HG03039 (cell line): ENCODE measurements around the gene PRDM16.

Experiments
- ATAC-seq: cut with Tn5 transposase; IDR thresholded peaks from one replicate; pipeline ENCODE4 v1.9.1; 2021; ENCODE audit warnings: mild to moderate bottlenecking, moderate library complexity; ENCODE audit not compliant: unreplicated experiment

PRDM16 gene

DNA sequence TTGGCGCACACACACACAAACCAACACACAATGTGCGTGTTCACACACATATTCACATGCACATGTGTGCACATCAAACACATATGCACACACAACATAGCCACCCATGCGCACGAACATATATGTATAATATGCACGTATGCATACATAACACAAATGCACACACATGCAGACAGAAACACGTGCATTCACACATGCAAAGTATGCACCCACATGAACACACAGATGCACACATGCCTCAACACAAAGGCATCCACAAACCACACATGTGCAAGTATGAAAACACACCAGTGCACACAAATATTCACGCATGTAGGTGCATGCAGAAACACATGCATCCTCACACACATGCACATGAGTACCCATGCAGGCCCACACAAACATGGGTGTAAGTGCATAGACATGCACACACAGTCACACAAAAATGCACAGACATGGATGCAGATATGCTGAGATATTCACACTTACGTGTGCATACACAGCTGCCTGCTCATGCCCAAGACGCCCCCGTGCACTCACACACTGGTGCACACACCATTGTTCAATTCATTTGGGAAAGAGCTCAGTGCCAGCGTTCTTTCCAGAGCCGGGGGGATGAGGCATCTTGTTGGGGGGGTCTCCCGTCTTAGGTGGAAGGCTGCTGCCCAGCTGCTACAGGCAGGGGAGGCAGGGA lies 332.7 kb downstream of the PRDM16 start:
- ATAC-seq: no peak

DNA sequence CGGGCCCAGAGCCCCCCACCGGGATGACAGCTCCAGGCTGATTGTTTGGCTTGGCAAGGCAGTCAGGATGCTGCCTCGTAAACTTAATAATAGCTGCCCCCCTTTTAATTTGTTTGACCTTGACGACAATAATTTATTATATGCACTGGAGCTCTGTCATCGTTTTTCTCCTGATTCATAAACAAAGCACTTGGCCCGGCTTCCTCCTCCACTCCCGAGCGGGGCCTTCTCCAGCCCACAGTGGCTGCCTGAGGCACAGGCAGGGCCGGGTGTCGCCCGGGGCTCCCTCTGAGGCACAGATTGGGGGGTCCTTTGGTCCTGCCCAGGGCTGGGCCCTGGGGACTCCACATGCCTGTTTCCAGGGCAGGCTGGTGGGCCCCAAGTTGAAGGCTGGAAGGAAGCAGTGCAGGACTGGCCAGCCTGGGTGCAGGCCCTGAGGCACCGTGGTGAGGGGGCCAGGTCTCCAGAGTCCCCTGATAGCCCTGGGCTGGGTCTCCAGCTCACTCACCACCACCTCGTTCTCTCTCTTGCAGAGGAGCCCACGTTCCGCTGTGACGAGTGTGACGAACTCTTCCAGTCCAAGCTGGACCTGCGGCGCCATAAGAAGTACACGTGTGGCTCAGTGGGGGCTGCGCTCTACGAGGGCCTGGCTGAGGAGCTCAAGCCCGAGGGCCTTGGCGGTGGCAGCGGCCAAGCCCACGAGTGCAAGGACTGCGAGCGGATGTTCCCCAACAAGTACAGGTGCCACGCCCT lies 333.4 kb downstream of the PRDM16 start:
- ATAC-seq: no peak

DNA sequence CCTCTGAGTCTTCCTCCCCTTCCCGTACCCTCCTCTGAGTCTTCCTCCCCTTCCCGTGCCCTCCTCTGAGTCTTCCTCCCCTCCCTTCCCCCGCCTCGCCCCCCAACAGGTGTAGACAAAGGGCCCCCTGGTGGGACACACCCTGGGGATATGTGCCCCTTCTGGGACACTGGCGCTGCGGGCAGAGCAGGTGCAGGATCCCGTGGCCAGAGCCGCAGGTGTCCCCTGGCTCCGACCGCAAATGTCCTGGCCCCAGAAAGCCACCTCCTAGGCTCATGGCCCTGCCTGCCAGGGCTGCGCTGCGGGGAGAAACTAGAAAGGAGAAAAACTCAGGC lies 334.0 kb downstream of the PRDM16 start:
- no peak for ATAC-seq

DNA sequence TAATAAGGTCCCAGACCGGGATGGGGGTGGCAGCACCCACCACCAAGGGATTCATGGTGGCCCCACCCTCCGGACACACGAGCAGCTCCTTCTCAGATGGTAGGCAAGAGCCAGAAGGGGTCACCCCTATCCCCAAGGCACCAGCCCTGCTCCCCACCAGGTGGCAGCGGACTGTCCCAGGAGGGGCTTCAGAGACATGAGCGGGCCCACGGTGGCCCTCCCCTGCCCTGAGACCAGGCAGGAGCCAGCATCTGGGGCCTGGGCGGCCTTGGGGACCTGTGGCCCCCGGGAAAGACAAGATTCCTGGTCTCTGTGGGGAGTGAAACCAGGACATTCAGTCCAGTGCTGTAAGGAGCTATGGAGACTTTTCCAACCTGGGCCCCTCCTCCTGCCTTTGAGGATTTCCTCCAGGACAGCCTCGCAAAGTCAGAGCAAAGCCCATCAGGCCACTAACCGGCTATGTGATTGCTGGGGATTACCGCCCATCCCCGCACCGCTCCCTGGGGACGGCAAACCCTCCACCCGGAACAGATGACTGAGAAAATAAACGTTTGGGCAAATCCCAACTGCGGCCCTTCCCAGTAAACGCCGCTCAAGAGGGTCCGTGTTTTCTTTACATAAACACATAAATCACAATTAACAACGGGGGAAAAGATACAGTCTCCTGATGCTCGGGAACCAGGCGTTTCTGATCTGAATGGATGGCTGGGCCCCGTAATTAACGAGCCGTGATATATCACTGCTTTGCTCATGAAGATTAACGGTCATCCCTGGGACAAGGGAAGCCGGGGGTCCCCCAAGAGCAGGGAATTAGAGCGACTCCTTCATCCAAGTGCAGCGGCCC lies 334.6 kb downstream of the PRDM16 start:
- ATAC-seq: no peak

DNA sequence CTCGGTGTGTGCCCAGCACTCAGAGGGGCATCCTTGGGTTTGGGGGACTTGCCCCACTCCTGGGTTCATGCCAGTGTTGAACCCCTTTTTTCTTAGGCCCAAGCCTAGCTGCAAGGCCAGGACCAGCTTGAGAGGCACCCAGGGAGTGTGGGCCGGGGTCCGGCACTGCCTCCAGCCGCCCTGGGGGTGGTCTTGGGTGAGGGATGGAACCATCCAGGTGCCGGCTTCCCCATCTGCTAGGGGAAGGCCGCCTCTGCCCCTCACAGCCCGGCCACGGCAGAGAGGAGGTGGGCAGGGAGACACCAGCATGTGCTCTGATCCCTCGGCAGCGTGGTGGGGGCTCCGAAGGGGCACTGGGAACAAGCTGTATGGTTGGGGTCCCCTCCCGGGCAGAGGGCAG lies 335.3 kb downstream of the PRDM16 start:
- no peak for ATAC-seq

DNA sequence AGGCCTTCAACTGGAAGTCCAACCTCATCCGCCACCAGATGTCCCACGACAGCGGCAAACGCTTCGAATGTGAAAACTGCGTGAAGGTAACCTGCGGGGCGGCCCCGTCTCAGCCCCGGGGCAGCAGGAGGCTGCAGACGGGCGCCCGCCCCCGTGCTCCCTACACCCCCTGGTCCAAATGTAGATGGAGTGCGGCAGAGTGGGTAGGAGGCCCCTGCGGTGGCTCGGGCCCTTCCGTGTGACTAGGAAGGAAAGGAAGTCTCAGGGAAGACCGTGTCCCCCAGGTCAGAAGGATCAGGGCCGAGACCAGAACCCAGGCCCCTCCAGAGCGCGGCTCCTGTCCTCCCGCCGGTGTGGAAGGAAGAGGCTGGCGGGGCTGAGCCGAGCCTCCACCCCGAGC lies 335.8 kb downstream of the PRDM16 start:
- no peak for ATAC-seq

DNA sequence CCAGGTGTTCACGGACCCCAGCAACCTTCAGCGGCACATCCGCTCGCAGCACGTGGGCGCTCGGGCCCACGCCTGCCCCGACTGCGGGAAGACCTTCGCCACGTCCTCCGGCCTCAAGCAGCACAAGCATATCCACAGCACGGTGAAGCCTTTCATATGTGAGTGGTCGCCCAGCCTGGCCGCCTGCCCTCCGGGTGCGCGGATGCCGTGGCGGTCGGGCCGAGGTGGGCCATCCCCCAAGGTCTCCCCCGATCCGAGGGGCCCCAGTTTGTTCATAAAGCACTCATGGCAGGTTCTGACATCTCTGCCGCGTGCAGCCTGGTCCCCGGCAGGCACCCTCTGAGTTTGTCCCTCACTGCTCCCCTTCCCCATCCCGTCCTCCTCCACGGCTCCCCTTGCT lies 336.5 kb downstream of the PRDM16 start:
- no peak for ATAC-seq

DNA sequence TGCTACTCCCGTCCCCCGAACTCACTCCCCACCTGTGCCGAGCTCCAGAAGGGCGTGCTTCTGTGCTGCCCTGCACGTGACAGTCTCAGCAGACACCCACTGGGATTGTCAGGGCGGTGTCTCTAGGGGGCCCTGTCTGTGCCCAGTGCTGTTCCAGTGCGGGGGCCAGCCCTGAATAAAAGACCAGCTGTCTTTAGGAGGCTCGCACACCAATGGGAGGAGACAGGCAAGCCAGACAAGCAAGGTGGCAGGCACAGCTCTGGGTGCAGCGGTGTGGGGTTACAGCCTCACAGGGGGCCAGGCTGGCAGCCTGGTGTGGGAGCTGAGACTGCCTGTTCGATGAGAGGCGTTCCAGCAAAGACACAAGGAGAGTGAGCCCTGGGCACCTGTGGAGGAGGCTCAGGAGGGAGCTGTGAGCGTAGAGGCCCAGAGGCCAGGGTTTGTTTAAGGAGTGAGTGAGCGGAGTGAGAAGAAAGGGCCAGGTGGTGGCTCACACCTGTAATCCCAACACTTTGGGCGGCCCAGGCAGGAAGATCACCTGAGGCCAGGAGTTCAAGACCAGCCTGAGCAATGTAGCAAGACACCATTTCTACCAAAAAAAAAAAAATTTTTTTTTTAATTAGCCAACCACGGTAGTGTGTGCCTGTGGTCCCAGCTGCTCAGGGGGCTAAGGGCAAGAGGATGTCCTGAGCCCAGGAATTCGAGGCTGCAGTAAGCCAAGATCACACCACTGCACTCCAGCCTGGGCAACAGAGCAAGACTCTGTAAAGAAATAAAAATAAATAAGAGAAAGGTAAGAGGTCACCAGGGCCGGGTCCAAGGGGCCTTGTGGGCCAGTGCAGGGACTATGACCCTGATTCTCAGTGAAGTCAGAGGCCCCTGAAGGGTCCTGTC lies 337.2 kb downstream of the PRDM16 start:
- no peak for ATAC-seq

DNA sequence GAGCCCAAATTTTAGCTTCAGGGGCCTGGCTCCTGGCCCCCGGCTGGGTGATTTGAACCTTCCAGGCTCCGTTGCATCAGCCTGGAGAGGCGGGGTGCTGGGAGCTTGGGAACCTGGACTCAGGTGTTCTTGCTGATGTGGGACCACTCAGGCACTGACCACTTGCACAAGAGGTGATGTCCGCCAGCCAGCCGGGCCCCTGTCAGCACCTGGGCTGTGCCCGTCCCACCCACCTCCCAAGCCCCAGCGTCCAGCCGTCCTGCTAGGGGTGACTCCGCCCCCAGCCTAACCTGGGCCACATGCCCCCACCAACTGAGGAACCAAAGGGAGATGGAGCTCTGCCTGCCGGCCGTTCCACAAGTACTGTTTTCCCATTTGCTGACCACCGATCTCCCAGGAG lies 338.0 kb downstream of the PRDM16 start:
- no peak for ATAC-seq

DNA sequence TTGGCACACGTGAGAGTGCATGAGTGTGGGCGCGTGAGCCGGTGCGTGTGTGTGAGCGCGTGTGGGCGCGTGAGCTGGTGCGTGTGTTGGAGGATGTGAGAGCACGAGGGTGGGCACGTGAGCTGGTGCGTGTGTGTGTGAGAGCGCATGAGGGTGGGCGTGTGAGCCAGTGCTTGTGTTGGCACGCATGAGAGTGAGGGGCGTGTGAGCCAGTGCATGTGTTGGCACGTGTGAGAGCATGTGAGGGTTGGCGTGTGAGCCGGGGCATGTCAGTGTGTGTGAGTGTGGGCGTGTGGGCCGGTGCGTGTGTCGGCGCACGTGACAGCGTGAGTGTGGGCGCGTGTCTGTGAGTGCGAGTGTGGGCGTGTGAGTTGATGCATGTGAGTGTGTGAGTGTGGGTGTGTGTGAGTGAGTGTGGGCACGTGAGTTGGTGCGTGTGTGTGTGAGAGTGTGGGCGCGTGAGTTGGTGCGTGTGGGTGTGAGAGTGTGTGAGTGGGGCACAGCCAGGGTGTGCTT lies 339.8 kb downstream of the PRDM16 start:
- no peak for ATAC-seq

DNA sequence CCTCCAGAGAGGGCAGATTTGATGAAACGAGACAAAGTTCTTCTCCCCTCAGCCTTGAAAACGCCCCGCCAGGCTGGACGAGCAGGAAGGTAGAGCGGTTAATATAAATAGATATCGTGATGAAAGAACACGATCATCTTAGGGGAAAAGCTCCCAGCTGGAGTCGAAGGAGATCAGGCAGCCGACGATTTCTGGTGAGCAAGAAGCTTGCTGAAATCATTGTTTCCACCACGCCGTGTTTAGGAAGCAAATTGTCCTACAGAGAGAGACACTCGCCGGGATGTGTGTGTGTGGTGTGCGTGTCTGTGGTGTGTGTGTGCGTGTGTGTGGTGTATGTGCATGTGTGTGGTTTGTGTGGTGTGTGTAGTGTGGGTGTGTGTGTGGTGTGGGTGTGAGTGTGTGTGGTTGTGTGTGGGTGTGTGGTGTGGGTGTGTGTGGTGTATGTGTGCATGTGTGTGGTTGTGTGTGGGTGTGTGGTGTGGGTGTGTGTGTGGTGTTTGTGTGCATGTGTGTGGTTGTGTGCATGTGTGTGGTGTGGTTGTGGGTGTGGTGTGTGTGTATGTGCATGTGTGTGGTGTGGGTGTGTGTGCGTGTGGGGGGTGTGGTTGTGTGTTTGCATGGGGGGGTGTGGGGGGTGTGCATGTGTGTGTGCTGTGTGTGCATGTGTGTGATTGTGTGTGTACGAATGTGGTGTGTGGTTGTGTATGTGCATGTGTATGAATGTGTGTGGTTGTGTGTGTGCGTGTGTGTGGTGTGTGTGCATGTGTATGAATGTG lies 340.6 kb downstream of the PRDM16 start:
- ATAC-seq: no peak

DNA sequence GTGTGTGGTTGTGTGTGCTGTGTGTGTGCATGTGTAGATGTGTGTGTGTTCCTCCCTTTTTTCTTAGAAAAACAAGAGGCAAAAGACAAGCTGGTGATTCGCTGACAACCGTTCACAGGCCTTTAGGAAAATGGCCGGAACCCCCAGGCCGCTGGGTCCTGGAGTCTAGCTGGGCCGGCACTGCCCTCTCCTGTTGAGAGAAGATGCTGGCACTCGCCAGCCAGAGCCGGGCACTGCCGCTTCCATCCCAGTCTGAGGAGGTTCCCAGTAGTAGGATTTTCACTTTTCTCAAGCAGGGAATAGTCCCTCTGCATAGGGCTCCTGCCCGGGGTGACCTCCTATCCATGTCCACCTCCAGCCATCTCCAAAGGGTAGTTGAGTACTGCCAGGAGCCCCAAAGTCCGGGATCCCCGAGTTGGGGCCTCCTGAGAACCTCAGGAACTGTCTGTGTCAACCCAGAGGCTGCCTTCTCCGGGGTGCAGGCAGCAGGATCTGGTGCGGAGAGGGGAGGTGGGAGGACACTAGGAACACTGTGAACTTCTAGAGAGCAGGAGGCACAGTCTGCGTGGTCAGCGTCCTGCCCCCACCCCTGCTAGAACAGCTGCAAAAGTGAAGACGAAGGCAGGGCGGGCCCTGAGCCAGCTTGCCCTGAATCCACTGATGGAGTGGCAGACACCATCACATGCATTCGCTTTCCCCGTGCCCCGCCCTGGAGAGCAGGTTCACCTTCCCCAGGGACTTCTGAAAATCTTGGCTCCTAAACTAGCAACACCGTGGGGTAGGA lies 341.3 kb downstream of the PRDM16 start:
- no peak for ATAC-seq

DNA sequence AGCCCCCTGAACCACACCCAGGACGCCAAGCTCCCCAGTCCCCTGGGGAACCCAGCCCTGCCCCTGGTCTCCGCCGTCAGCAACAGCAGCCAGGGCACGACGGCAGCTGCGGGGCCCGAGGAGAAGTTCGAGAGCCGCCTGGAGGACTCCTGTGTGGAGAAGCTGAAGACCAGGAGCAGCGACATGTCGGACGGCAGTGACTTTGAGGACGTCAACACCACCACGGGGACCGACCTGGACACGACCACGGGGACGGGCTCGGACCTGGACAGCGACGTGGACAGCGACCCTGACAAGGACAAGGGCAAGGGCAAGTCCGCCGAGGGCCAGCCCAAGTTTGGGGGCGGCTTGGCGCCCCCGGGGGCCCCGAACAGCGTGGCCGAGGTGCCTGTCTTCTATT lies 342.8 kb downstream of the PRDM16 start:
- ATAC-seq: no peak

DNA sequence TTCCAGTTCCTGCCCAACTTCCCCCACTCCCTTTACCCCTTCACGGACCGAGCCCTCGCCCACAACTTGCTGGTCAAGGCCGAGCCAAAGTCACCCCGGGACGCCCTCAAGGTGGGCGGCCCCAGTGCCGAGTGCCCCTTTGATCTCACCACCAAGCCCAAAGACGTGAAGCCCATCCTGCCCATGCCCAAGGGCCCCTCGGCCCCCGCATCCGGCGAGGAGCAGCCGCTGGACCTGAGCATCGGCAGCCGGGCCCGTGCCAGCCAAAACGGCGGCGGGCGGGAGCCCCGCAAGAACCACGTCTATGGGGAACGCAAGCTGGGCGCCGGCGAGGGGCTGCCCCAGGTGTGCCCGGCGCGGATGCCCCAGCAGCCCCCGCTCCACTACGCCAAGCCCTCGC lies 343.4 kb downstream of the PRDM16 start:
- ATAC-seq: no peak

DNA sequence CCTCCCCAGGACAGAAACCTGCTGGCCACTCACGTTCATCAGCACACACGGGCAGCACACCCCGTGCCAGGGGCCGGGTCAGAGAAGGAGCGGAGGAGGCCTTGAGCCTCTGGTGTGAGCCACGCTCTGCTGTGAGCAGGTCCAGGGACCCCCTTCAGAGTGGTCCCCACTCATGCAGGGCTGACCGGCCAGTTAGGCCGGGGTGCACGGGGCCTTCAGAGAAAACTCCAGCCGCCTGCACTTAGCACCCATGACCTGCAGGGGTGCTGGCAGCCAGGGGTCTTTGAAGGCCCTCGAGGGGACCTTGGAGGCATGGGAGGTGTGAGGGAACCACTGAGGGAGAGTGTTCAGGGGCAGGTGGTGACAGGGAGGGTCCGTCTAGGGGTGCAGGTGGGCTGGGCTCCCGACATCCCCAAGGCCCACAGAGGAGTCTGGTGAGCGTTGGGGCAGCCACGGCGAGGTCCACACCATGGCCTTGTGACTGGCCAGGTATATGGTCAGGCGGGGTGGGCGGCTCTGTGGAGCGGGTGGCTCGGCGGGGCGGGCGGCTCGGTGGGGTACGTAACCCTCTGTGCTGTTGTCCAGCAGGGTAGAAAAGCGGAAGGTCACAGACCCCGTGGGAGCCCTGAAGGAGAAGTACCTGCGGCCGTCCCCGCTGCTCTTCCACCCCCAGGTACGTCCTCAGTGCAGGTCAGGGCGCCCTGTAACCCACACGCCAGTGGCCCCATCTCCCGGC lies 345.1 kb downstream of the PRDM16 start:
- ATAC-seq: no peak

DNA sequence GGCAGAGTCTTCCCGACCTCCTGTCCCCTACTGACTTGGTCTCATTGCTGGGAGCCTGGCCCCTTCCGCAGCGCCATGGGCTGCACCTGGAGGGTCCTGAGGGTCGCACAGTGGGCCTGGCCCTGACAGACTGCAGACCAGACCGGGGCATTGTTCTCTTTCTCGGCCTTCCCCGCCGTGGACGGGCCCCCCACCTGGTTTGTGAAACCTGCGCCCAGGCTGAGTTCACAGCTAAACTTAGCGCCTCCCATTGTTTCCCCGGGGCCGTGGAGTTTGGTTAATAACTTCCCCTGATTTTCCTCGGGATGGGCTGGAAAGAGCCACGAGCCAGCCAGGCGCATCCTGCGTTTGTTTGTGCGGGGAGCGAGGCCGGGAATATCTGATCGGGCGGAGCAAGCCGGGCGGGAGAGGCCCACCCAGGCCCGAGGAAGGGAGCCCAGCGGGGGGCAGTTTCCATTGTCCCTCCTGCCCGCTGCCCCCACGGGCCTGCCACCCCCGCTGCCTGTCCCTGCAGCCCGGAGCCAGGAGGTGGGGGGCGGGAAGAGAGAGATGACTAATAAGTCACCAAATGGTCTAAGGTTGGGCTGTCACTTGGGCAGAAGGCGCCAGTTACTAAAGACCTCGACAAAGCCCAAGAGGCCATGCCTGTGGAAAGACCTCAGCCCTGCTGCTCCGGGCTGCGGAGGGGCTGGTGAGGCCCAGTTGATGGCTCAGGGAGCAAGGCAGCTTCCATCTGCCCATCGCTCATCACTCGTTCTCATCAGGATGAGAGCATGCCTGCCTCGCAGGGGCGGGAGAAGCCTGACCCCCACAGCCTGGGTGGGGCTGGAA lies 346.5 kb downstream of the PRDM16 start:
- ATAC-seq: no peak

DNA sequence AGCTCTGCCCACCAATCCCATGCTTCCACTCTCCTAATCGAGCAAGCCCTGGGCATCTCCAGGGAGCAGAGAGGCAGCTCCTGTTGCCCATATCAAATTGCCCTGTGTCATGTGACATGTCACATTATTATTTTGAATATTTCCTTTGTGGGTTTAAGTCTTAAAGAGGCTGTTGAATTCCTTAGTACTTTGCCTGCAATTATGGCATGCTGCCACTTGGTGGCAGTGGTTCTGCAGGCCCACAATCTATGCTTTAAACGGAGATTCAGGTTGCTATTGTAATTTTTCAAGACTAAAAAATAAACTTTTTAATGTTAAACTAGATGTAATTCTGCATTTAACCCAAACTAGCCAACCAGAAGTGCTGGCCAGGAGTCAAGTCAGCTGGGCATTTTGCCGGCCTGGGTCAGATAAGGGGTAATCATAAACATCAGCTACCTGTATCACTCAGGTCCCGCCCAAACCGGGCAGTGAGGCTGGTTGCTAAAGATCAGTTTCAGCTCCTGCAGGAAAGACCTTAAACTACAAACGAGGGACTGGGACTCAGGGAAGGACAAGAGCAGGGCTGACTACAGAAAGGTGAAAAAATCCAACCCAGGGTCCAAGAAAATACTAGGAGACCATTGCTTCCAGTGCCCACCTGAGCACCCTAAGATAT lies 348.2 kb downstream of the PRDM16 start:
- no peak for ATAC-seq
